Measurements from ENCODE around the gene NEDD8.

NEDD8 gene

DNA sequence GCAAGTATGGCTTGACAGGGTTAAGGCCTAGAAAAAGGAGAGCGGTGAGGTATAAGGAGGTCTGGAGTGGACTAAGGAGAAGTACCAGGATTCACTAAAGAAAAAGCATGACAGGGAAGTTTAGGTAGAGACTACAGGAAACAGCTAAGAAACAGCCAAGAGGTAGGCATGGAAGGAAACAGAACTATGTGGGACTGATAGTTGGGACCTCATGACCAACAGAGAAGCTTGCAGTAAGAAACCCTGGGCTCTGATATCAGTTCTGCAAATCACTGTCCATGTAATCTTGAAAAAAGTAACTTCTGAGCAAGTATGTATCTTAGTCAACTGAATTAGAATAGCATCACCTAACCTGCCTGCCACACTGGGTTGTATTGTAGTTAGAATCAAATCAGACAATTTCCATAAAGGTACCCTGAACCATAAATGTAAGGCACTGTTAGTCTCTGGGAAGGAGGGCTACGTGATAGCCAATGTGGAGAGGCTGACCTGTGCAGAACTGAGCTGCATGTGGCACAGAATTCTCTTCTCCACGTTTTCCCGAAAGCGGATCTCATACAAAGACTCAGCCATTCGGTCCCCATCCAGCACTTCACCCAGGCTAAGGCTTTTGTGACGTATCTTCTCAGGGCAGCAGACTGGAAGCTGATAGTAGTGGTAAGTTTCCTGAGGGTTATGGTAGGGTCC lies 37.8 kb downstream of the NEDD8 start:
- DNase-seq: no peak

DNA sequence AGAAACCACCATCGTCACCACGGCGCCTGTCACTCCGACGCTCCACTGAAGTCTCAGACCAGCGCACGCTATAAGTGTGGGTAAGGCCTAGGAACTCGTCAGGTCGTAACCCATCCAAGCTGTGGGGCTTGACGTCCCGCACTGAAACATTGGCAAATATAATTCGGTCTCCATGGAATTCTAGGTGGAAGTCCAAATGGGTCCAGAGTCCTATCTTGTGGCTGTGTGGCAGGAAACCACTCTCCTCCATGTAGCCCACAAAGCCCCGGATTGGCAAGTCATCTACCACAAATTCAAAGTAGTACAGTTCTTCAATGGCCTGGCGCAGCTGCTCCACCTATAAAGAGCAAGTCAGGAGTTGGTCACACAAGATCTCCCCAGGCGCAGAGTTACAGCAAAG lies 39.2 kb downstream of the NEDD8 start:
- no peak for DNase-seq

DNA sequence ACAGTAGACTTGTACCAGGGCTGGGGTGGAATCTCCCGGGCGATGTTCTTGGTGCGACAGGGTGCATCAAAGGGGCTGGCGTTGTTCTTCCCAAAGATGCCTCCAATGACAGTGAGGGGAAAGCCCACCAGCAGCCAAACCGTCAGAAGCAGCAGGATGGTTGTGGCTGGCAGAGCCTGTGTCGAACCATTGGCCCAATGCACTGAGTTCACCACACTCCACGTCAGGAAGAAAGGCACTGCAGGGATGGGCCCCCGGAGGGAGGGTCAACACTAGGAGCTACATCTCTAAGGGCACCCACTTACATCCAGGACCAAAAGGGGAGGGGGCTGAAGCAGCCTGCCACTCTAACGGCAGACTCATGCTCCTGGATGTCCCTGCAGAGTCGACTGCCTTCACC lies 41.8 kb downstream of the NEDD8 start:
- DNase-seq: no peak

DNA sequence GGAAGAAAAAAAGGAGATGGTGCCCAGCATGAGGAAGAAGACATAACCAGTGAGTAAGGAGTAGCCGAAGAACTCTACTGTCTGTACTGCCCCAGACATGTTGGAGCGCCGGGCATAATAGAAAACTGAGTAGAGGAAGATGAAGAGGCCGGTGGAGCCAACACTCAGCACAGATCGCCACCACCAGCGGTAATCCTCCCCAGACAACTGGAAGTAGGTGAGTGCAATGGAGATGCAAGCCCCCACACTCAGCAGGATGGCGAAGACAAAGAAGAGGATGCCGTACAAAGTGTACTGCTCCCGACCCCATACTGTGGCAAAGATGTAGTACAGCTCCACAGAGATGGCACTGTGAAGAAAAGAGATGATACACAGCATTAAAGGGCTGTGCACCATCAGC lies 42.7 kb downstream of the NEDD8 start:
- DNase-seq: no peak

DNA sequence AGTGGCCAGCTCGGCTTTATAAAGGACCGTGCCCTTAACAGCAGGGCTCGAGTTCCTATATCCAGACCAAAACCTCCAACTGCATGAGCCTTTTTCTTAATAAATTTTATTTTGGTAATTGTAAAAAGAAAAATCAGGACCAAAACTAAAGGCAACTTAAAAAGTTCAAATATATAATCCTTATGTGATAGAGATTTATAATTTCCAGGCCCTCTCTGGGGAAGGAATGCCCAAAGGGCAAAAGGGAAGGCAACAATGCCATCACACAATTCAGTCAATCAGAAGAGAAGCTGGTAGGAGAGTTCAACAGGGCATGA lies 43.1 kb downstream of the NEDD8 start:
- DNase-seq: no peak

DNA sequence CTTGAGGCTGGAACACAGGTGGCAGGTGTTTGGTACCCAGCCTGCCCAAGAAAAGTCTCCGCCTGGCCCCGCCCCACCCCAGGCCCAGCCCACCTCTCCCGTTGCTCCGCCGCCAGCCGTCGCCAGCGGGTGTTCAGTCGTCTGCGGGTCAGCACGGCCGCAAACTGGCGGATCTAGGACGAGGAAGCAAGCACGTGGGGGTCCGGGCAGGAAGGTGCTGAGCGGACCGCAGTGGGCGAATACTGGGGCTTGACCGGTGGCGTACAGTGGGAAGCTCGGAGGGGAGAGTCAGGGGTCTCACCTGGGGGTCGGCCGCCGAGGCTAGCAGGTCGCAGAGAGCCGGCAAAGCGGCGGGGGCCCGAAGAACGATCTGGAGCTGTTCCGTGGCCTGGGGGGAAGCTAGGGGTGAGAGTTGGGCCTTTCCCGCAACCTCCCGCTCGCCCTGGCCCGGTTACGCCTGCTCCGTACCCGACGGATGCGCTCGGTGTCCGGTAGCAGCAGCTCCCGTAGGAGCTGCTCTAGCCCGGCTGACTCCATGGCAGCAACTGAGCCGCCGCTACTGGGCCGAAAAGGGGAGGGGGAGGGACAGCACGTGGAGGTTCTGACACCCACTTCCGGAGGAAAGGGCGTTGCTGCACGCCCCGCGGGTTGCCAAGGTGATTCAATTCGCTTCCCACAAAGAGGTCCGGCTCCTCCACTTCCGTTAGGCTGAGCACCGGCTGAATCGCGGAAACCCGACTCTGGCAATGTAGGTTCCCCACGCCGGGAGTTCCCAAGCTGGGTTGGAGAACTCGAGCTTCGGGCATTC lies 43.7 kb downstream of the NEDD8 start, which contains the start of gene IPO4:
IPO4 (minus strand) TSS at position 566 of the 808 bp plus-strand sequence; CDS start at position 537, 29 bp downstream.
- peak; percentile 93 for DNase-seq

DNA sequence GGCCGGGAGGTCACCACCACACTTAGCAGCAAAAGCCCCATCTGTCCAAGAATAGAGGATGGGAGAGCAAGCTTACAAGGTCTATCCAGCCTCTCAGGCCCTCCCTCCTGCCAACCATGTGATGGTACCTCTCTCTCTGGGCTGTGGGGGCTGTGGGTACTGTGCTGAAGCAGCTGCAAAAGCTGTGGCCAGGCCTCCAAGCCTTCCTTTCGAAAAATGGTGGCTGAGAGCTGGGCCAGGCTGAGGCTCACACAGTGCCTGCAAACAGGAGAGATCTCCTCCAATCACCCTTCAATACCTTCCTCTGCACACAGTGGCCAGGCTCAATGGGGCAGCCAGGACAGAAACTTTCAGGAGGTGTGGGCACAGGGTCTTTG lies 44.6 kb downstream of the NEDD8 start:
- no peak for DNase-seq

DNA sequence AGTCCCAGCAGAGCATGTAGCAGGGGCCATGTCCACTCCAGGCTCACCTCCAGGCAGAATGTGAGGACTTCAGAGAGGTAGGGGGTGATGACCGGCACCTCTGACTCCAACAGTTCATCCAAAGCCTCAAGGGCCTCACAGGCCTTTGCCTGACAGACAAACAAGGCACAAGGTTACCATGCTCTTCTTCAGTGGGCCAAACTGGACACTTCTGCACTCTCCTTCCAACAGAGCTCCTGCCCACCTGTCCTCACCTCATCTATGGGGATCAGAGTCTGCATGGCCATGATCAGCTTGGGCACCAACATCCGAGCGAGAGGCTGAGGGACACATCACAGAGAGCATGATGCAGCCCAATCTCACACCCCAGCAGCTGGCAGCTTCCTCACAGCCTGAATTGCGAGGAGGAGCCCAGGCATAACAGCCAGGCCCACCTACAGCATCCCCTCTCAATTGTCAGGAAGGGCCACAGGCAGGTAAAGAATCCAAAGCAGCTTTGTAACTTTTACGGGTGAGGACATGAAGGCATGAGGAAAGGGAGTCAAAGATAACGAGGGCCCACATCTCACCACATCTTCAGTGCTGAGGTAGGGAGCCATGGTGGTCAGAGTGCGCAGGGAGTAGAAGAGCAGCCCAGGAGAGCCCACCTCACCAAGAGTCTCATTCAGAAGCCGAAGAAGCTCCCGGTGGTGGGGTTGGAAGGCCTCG lies 45.2 kb downstream of the NEDD8 start:
- no peak for DNase-seq

DNA sequence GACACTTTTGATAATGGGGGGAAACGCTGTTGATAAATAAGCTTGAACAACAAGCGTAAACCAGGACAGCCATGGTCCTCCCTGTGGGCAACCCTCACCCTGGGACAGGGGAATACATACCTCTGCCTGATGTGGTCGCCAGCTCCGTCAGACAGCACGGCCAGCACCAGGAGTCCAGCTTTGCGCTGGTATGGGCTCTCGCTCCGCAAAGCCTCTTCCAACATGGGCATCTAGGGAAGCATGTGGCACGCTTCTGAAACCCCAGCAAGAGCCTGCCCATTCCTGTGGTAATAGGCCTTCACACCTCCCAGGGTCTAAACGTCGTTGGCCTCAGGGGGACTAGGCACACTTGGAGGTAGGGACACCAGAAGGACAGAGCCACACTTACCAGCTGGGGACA lies 46.4 kb downstream of the NEDD8 start:
- DNase-seq: no peak

DNA sequence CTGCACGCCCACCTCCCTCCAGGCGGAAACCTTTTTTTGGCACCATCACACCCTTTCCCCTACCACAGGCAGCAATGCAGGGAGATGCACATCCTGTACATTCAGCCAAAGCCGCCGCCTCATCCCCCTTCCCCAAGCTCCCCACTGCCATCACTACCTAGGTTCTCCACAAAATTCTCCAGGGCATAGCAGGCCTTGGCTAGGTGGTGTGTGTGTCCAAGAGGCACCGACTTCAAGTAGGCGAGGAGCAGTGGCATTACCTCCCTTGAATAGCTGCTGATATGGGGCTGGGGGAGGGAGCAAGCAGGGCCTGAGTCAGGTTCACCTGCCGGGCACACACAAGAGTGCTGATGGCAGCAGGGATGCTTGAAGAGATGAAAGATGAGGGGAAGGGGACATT lies 47.1 kb downstream of the NEDD8 start:
- no peak for DNase-seq

DNA sequence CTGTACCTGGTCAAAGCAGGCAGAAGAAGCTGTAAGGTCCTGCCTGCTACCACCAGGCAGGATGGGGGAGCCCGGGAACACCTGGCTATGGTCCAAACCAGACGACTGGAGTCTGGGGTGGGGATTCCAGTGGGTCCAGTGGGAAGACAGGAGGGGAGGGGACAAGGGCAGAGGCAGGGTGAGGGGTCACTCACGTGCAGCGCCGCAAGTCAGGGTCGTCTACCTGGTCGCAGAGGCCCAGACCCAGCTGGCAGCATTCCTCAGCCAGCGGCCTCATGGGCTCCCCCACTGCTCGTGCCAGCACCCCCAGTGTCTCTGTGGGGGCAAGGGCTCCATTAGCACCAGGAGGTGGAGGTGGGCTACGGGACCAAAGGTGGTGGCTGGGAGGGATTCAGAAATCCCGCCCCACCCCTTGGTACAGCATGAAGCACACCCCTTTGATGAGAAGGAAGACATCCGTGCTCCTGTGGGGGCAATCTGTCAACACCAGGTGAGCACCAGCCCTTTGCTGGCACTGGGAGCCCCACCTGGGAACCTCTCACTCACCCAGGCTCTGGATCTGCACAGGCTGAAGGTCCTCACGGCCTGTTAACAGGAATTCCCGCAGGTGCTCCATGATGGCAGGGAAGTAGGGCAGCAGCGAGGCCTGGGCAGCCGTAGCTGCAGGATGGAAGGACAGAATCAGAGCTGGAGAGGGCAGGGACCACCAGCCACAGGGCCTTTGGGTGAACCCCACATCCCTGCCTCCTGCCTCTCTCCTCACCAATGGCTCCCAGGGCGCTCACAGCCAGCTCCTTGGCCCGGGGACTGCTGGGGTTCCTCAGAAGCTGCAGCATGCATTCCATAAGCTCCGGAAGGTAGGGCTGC lies 47.8 kb downstream of the NEDD8 start:
- no peak for DNase-seq

DNA sequence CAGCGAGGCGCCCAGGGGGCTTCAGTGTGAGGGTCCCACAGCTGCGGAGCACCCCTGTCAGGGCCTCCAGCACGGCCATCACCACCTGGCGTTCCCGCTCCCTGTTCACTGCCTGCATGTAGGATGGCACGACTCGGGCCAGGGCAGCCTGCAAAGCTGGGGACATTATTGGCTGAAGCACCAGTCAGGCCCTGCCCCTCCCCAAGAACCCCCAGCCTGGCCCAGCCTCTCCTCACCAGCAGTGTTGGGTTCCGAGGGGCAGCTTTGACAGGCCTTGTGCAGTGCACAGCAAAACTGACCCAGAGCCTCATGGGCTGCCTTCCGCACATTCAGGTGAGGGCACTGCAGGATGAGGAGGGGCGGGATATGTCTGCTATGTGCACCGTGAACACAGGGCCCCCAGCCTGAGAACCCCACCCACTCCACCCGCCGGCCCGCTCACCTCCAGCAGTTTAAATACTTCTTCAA lies 49.1 kb downstream of the NEDD8 start:
- DNase-seq: no peak

DNA sequence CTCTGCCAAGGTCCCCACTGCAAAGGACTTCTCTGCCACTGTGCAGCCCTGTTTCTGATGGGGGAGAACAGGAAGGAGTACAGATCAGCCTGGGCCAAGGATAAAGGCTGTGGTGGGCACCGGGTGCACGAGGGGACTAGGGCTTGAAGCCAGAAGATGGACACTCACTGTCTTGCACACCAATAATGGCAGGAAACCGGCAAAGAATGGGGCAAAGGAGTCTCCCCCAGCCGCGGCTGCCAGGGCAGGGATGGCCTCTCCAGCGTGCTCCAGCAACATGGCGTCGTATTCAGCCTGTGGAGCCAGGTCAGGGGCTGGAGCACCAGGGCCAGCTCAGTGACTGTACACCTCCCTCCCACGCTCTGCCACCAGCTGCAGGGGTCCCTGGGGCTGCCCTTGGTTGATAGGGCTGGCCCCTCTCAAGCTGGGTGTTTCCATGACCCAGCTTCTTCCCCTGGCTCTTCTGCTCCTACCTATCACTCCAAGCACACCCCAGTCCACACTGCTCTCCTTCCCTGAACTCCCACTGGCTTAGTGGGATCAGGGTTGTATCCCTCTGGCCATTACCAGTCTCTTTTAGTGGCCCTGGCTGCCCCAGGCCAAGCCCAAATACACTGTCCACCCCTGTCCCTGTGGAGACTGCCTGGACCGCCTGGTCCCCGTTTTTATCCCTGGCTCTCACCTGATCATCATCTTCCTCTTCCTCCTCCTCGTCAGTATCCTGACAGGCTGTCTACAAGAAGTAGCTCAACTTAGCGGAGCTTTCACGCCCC lies 49.9 kb downstream of the NEDD8 start:
- DNase-seq: no peak

DNA sequence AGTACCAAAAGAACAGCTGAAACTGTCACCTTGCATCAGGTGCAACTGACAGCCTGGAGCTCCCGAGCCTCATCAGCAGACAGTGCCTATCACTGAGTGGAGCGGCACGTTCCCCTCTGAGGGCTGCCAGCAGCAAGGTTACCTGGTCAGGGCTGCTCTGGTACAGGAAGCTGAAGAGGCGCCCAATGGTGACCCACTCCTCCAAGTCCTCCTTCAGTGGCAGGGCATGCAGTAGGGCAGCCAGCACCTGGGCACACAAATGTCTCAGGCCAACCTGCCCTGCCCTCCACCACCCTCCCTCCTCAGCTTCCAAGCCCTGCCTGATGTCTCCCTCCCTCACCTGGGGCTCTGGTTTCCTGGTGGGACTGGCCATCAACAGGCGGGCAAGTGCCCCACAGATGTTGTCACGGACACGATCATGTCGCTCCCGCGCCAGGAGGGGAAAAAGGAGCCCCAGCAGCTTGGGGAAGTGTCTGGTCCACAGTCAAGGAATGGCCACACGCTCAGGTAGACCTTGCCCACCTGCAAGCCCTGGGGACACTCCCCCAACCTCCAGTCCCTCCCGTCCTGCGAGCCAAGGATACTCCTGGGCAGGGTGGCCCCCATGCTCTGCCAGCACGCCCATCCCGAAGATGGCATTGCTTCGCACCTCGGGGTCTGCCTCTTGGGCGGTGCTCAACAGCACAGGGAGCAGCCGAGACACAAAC lies 50.6 kb downstream of the NEDD8 start:
- DNase-seq: no peak

DNA sequence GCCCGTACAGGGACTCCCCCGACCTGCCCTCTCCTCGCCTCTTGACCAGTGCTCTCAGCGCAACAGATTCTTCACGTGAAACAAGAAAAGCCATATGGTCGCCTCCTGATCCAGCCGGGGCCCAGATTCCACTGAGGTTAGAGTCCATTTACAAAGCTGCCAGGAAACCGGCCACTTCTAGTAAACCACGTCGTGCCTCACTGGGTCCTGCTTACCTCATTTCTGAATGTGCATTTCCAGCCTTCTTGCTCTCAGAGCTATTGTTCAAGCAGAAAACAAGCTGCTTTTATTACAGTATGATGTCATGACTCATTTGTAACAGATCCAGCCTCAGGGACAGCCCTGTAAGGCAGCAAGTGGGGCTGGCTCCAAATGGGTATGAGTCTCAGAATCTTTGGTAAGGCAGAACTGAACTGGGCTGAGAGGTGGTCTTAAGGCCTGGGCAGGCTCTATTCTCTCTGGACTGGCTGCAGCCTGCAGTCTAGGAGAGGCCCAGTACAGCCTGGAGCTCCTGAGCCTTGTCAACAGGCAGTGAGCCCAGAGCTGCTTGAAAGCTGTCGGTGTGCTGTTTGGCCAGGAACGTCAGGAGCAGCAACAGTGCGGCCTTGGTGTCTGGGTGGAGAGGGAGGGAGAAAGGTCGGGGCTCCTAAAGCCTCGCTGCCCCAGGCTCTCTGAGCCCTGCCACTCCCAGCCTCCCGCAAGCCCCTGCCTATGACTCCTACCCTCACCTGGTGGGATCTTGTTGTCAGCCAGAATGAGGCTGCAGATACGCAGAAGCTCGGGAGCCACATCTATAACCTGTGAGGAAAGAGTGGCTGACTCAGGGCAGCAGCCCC lies 52.0 kb downstream of the NEDD8 start:
- no peak for DNase-seq

DNA sequence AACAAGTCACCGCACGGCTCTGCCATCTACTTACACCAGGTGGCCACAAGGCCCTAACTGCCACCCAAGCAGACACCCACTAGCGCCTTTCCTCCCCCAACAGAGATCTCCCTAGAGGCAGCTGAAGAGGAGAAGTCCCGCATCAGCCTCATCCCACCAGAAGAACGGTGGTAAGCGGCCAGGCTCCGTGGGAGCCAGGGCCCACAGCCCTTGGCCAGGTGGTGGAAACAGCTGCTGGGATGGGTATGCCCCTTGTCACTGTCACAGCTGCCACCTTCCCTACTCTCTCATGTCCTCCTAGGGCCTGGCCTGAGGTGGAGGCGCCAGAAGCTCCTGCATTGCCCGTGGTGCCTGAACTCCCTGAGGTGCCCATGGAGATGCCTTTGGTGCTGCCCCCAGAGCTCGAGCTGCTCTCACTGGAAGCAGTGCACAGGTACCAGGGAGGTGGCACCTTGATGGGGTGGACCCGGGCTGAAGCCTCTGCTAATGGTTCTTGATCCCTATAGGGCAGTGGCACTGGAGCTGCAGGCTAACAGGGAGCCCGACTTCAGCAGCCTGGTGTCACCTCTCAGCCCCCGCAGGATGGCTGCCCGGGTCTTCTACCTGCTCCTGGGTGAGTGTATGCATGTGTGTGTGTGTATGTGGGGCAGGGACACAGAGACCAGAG lies 52.7 kb downstream of the NEDD8 start:
- DNase-seq: no peak

DNA sequence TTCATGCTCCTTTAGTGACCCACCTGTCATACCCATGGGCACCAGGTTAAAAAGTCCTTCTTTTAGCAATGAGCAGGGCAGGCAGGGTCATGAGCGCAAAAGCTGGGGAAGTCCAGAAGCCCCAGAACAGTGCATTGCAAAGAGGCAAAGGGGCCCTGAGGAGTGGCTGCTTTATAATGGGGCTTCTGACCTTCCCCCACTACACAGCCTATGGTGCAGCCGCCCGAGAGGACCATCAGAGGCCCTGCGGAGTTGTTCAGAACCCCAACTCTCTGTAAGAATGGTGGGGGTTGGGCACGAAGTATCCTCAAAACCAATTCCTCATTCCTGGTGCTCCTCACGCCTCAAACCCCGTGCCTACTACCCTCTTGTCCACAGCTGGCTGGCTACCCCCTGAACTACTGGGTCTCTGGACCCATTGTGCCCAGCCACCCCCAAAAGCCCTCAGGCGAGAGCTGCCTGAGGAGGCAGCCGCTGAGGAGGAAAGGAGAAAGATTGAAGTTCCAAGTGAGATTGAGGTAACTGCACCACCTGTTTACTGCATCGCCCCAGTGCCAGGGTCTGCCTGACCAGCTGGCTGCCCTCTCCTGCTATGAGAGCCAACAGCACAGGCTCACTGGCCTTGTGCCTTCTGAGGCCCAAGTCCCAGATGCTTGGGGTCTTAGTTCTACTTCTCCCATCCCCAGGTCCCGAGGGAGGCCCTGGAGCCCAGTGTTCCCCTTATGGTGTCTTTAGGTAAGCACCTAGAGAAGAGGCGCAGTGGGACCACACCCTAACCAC lies 53.6 kb downstream of the NEDD8 start:
- no peak for DNase-seq

DNA sequence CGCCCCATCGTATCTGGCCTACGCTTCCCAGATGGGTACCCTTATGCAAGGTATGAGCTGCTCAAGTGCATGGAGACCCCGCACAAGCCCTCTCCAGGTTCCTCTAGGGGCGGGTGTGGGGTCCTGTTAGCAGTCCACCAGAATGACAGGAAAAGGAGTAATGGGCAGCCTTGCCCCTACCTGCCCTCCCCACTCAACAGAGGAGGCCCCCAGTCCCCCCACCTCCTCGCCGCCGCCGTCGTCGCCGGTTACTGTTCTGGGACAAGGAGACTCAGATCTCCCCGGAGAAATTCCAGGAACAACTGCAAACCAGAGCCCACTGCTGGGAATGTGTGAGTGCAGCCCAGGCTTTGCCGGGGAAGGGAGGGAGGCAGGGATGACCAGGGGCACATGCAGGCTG lies 54.3 kb downstream of the NEDD8 start:
- DNase-seq: no peak
